ENCODE measurements around the gene NTM. TPM values are rescaled to one million over a fixed set of nuclear protein-coding genes. Genes with fewer than 3 reads are reported as not detected.

Gene NTM
- polyA plus RNA-seq, 1 donor (not counting 4 experiments of a cell fraction or from before 2014, with no cell fraction given): 47.9 TPM

DNA sequence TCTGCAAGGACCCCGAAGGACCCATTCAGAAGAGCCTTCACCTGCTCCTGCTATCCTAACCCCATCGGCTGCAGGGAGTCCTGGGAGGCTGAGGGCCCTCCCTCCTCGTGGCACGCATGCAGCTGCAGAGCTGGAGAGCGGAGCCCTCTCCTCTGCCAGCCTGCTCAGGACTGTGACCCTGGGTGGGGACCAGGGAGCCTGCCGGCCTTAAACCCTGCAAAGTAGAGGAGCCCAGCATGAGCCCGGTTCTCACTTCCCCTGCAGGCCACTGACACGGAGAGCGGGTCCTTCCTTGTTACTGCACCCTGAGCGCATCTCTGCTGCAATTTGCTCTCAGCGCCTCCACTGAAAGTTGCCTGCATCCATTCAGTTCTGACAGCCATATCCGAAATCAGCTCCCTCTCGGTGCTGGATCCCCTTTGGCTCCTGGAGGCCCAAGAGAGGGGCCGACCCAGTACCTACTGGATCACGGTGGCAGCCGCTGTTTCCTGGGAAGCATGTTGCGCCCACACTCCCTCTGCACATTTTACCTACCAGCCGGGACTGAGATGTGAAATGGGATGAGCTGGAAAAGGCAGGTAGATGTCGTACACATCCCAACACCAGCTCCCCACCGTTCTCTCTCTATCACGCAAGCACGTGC lies 312.1 kb downstream of the NTM start:
- H3K4me3 ChIP-seq (ENCODE audit: control insufficient read depth in 2 of 3, extremely low read depth in 1 of 3, insufficient read depth in 2 of 3, low read depth in 1 of 3, low read length in 3 of 3): no peak overlapping the region
- no peaks in the 10 kb centered on the region for H4K20me1 ChIP-seq (ENCODE audit: control insufficient read depth, extremely low read depth, insufficient read depth, low read length)
- H2AFZ ChIP-seq (ENCODE audit: control insufficient read depth, low read length): no peak overlapping the region
- H3K9me3 ChIP-seq (ENCODE audit: control insufficient read depth, low read depth, low read length): peaks cover 2% of the 10 kb centered on the region
- FAIRE-seq: no peak
- TF ChIP-seq EZH2 (IDR thresholded peaks at IDR 0.05; ENCODE audit: low read length): no peak
- TF ChIP-seq, protein P1, sequence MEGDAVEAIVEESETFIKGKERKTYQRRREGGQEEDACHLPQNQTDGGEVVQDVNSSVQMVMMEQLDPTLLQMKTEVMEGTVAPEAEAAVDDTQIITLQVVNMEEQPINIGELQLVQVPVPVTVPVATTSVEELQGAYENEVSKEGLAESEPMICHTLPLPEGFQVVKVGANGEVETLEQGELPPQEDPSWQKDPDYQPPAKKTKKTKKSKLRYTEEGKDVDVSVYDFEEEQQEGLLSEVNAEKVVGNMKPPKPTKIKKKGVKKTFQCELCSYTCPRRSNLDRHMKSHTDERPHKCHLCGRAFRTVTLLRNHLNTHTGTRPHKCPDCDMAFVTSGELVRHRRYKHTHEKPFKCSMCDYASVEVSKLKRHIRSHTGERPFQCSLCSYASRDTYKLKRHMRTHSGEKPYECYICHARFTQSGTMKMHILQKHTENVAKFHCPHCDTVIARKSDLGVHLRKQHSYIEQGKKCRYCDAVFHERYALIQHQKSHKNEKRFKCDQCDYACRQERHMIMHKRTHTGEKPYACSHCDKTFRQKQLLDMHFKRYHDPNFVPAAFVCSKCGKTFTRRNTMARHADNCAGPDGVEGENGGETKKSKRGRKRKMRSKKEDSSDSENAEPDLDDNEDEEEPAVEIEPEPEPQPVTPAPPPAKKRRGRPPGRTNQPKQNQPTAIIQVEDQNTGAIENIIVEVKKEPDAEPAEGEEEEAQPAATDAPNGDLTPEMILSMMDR (optimal IDR thresholded peaks at IDR 0.05 in 1 of 3, IDR thresholded peaks at IDR 0.05 in 1 of 3, conservative IDR thresholded peaks at IDR 0.05 in 1 of 3; ENCODE audit: extremely low read depth in 1 of 3, insufficient read depth in 2 of 3, low read length in 3 of 3): no peak
- no peak overlapping the region for H3K9ac ChIP-seq (ENCODE audit: control insufficient read depth, extremely low read depth, insufficient read depth, low read length)
- no peak overlapping the region for H3K4me2 ChIP-seq (ENCODE audit: control insufficient read depth, extremely low read depth, insufficient read depth, low read depth, low read length)
- no peaks in the 10 kb centered on the region for H3K36me3 ChIP-seq (ENCODE audit: control insufficient read depth in 2 of 2, extremely low read depth in 1 of 2, insufficient read depth in 2 of 2, low read length in 2 of 2)
- no peaks in the 10 kb centered on the region for H3K79me2 ChIP-seq (ENCODE audit: control insufficient read depth, insufficient read depth, low read length)
- no peaks in the 10 kb centered on the region for H3K4me1 ChIP-seq (ENCODE audit: control insufficient read depth, extremely low read depth, insufficient read depth, low read length)
- dilution Hi-C loops (cut with MboI; ENCODE audit: extremely low pct_ligation_motif_present, low sequenced_read_pairs): no loop called here
- DNase-seq (ENCODE audit: low read depth, low spot score): no peak
- no peak overlapping the region for H3K27ac ChIP-seq (ENCODE audit: control insufficient read depth, insufficient read depth, low read length)
- no peaks in the 10 kb centered on the region for H3K9me1 ChIP-seq (ENCODE audit: control insufficient read depth, extremely low read depth, insufficient read depth, low read length)
- H3K27me3 ChIP-seq (ENCODE audit: control insufficient read depth, extremely low read depth, insufficient read depth, low read length): no peaks in the 10 kb centered on the region

DNA sequence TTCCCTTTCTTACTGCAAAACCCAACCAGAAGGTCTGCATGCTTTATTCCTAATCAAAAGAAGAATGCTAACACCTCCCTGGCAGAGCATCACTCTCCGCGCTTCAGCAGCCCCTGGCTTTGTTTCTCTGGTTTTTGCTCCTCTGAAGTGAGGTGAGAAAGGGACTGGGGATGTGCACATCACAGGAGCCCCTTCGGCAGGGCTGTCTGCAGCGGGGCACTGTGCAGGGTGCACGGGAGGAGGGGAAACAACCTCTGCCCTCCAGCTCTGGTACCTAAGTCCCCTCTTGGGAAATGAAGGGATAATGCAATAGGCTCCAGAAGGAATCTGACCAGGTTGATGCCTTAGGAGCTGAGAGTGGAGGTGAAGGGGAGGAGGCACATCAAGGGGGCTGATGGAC lies 312.7 kb downstream of the NTM start:
- Histone ChIP-seq H4K20me1 (ENCODE audit: control insufficient read depth, extremely low read depth, insufficient read depth, low read length) (no peaks in the 10 kb centered on the region), H3K9me1 (ENCODE audit: control insufficient read depth, extremely low read depth, insufficient read depth, low read length) (no peaks in the 10 kb centered on the region)
- dilution Hi-C loops (cut with MboI; ENCODE audit: extremely low pct_ligation_motif_present, low sequenced_read_pairs): no loop called here

More for the DNA sequence above, 312.7 kb downstream of the NTM start:
- FAIRE-seq: no peak
- H2AFZ ChIP-seq (ENCODE audit: control insufficient read depth, low read length): no peak overlapping the region
- no peaks in the 10 kb centered on the region for H3K4me1 ChIP-seq (ENCODE audit: control insufficient read depth, extremely low read depth, insufficient read depth, low read length)
- H3K9me3 ChIP-seq (ENCODE audit: control insufficient read depth, low read depth, low read length): peaks cover 2% of the 10 kb centered on the region
- H3K36me3 ChIP-seq (ENCODE audit: control insufficient read depth in 2 of 2, extremely low read depth in 1 of 2, insufficient read depth in 2 of 2, low read length in 2 of 2): no peaks in the 10 kb centered on the region
- H3K79me2 ChIP-seq (ENCODE audit: control insufficient read depth, insufficient read depth, low read length): no peaks in the 10 kb centered on the region
- H3K4me2 ChIP-seq (ENCODE audit: control insufficient read depth, extremely low read depth, insufficient read depth, low read depth, low read length): no peak overlapping the region
- no peak overlapping the region for H3K4me3 ChIP-seq (ENCODE audit: control insufficient read depth in 2 of 3, extremely low read depth in 1 of 3, insufficient read depth in 2 of 3, low read depth in 1 of 3, low read length in 3 of 3)
- H3K27me3 ChIP-seq (ENCODE audit: control insufficient read depth, extremely low read depth, insufficient read depth, low read length): no peaks in the 10 kb centered on the region
- DNase-seq (ENCODE audit: low read depth, low spot score): no peak
- no peak overlapping the region for H3K27ac ChIP-seq (ENCODE audit: control insufficient read depth, insufficient read depth, low read length)
- H3K9ac ChIP-seq (ENCODE audit: control insufficient read depth, extremely low read depth, insufficient read depth, low read length): no peak overlapping the region
- no peak for TF ChIP-seq EZH2 (IDR thresholded peaks at IDR 0.05; ENCODE audit: low read length)
- TF ChIP-seq, protein P1 (optimal IDR thresholded peaks at IDR 0.05 in 1 of 3, IDR thresholded peaks at IDR 0.05 in 1 of 3, conservative IDR thresholded peaks at IDR 0.05 in 1 of 3; ENCODE audit: extremely low read depth in 1 of 3, insufficient read depth in 2 of 3, low read length in 3 of 3): no peak
